Suppressor macrophage (primary cell): Measurements from ENCODE around the gene SOCS1.

Source experiments
- DNase-seq, 4 experiments: peaks; one replicate each; pipeline ENCODE4 v3.0.0-alpha.2; 2020 to 2022

Gene SOCS1

DNA sequence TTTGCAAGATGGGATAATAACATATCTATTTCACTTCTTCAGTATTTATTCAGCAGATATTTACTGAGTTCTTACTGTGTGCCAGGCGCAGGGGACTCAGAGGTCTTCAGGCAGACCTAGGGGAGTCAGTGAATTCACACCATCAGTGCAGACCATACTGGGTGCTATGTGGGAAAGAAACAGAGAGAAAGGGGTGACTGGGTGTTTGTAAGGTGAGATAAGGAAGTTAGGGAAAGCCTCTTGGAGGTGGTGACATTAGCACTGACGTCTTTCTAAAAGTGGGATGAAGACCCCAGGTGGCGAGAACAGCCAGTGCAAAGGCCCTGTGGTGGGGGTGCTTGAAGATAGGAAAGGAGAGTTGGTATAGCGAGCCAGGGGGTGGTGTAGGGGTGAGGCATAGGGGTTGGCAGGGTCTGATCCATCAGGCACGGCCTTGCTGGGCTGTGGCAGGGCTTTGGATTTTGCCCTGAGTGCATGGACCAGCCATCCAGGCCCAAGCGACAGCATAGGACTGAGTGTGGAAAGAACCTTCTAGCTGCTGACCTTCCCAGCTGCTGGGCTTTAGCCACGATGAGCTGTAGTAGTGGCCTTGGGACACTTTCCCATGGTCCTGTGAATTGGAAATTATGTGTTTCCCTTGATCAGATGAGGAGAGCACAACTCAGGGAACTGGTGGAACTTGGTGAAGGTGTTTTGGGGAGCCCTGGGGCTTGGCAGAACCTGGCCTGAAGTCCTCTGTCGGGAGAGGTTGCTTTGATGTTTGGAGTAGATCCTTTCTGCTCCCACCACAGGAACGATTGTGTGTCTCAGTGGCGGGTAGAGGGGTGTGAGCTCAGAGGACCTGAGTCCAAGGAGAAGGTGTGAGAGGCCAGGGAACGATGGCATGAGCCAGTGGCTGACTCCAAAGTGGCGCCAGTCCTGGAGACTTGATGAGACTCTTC is 3.9 kb upstream of the SOCS1 start:
- no peak for DNase-seq

DNA sequence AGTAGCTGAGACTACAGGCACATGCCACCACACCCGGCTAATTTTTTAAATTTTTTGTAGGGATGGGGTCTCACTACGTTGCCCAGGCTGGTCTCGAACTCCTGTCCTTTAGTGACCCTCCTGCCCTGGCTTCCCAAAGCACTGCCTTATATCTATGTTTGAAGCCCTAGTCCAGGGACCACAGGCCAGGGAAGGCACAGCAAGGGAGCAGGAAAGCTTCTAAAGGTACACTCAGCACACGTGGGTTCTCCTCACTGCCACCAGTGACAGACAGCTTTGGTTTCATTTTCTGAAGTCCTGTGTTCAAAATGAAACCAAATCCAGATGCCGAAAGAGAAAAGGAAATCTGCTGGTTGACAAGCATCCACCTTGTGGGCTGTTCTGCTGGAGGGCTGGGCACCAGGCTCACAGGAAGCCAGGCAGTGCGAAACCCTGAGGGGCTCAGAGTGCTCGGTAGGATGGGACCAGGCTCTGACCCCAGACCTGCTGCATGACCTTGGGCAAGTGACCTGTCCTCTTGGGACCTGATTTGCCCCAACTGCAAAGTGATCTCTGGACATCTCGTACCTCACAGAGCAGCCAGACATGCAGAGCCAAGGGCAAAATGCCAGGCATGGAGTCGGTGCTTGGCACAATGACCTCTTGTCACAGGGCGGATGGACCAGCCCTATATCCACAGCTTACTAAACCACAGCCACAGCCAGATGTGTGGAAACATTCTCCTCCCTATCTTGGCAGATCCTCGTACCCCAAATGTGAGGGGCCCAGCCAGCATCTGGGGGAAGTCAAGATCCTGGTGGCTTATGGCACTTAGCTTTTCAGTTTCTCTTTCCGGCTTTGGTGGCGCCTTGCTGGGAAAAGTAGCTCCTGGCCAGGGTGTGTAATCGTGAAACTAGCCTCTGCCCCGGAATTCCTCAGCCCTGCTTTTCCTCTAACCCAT is 2.8 kb upstream of the SOCS1 start:
- no peak for DNase-seq

DNA sequence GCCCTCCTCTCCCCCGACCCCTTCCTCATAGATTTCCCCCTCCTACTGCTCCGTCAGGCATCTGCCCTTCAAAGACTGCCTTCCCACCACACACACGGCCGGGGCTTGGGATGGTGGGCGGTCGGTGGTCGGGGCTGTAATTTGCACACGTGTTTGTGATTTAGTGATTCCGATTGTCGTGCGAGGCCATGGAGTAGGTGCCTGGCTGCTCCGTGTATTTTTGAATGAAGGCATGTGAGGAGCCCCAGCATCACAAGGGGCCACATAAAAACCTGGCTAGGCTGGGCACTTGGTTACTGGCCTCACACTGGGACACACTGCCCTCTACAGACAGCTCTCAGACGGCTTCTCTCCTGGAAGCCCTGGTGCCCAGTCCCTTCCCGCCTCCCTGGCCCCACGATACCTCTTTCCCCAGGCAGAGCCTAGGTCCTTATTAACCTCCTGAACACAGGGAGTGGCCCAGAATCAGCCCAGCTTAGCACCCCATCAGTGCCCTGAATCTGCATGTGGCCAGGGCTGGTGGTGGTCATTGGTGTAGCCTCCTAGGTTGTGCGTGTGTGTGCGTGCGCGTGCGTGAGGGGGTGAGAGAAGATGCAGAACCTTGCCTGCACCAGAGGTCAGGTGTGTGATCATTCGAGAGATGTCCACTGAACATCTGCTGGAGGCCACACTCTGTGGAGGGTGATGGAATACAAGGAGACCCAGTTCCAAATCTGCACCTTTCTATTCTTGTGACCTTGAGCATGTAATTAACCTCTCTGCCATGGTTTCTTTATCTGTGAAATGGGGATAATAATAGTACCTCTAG is 1.3 kb upstream of the SOCS1 start:
- DNase-seq: peak; percentile 79 to 88 (median 84)

DNA sequence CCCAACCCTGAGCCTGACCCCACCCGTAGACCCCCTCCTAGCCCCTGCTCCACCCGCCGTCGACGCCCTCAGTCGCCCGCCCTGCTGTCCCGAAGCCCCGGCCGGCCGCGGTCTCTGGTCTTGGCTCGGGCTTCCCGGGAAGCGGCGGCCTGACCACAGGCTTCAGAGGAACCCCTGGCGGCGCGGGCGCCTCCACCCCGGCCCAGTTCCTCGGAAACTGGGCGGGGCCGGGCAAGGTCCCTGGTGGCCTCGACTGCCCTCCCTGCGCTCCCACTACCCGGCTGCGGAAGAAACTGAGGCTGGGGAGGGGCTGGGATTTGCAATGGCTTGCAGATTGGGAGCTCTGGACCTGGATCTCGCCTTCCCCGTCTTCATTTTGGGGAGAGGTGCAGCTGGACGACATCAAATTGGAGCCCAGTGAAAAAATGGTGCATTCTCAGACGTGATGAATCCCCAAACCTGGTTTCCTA is 692 bp upstream of the SOCS1 start:
- peak; percentile 52 to 84 (median 68) for DNase-seq

DNA sequence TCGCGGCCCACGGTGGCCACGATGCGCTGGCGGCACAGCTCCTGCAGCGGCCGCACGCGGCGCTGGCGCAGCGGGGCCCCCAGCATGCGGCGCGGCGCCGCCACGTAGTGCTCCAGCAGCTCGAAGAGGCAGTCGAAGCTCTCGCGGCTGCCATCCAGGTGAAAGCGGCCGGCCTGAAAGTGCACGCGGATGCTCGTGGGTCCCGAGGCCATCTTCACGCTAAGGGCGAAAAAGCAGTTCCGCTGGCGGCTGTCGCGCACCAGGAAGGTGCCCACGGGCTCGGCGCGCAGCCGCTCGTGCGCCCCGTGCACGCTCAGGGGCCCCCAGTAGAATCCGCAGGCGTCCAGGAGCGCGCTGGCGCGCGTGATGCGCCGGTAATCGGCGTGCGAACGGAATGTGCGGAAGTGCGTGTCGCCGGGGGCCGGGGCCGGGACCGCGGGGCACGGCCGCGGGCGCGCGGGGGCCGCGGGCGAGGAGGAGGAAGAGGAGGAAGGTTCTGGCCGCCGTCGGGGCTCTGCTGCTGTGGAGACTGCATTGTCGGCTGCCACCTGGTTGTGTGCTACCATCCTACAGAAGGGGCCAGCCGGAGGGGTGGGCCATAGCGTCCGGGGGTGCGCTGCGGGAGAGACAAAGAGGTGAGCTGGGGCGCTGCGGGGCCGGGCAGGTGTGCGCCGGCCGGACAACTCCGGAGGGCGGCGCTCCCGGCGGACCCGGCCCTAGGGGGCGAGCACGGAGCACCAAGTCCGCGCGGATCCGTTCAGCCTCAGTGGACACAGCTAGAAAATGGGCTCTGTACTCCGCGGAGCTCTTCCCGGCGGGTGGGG is 879 bp downstream of the SOCS1 start:
- peak; percentile 28 to 69 (median 45) for DNase-seq

DNA sequence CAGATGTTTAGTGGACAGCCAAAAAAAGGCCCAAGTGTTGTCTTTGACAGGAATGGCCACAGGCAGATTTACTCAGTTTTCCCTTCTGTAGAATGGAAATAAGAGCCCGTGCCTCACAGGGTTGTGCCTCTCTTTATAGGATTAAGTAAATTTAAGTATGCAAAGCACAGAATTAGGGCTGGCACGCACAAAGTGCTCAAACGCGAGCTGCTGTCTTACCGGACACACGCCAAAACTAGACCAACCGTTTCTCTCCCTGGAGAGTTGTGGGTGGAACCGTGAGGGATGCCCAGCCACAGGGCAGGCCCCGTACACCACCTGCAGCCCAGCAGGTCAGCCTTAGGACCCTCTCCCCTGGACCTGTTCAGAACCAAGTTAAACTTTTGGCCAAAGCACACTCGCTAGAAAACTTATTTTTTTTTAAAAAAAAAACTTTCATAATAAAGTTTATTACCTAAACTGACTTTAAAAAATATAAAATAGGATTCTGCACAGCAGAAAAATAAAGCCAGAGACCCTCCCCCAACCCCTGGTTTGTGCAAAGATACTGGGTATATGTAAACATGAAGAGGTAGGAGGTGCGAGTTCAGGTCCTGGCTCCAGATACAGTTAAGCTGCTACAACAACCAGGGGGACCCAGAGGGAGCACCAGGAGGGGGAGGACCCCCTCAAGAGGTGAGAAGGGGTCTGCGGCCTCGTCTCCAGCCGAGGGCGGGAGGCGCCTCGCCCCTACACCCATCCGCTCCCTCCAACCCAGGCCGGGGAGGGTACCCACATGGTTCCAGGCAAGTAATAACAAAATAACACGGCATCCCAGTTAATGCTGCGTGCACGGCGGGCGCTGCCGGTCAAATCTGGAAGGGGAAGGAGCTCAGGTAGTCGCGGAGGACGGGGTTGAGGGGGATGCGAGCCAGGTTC is 1.8 kb downstream of the SOCS1 start:
- no peak for DNase-seq

DNA sequence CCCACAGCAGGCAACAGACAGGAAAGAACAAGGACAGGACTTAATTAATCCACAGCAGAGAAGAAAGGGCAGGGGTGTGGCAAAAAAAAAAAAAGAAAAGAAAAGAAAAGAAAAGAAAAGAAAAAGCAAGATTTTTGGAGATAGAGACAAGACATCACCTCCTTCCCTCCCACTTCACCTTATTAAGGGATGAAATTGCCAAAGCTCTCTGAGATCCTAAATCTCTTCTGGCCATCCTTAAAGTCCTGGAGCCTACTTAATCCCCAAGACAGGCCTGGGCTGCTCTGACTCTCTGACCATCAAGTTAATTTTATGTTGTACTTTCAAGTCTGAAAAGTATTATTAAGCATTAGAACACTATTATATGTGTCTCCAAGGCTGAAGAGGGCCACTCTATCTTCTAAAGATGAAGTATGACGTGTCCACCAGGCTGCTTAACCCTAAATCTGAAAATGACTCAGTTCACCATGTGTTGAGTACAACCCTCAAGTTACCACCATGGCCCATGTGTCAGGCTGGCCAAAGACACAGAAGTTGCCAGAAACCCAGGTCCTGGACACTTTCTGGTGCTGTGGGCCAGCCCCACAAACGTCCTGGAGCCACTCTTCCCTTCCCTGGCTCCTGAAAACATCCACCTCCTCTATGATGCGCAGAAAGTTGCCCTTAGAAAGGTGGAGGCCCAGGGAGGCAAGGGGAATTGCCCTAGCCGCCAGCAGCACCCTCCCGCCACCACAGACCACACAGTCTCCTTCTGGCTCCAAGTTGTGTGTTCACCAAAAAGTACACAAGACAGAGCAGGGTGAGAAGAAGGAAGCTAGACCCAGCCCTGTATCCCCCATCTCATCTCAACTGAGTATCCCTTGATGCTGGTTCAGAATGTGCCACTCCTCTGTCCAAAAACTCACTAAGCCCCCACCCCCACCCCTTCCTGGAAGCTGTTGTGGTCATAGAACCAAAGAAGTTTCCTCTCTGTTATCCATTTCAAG is 2.7 kb downstream of the SOCS1 start:
- DNase-seq: no peak

DNA sequence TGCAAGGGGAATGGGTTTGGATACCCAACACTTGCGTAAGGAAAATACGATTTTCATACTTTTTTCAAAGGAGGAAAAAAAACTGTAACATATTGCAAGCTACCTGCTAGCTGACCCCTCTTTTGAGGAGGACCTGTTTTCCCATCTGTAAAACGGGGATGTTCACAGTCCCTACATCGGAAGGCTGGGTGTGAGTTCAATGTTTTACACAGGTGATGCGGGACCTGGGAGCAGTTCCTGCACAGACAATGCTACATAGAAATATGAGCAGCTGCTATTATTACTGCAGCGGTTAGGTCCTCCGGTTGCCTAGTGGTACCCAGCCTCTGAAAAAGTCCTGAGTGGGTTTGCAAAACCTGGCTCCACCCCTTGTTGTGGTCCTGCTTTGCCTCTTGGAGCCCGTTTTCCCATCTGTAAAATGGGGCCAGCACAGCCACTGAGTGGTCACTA is 3.5 kb downstream of the SOCS1 start:
- no peak for DNase-seq

DNA sequence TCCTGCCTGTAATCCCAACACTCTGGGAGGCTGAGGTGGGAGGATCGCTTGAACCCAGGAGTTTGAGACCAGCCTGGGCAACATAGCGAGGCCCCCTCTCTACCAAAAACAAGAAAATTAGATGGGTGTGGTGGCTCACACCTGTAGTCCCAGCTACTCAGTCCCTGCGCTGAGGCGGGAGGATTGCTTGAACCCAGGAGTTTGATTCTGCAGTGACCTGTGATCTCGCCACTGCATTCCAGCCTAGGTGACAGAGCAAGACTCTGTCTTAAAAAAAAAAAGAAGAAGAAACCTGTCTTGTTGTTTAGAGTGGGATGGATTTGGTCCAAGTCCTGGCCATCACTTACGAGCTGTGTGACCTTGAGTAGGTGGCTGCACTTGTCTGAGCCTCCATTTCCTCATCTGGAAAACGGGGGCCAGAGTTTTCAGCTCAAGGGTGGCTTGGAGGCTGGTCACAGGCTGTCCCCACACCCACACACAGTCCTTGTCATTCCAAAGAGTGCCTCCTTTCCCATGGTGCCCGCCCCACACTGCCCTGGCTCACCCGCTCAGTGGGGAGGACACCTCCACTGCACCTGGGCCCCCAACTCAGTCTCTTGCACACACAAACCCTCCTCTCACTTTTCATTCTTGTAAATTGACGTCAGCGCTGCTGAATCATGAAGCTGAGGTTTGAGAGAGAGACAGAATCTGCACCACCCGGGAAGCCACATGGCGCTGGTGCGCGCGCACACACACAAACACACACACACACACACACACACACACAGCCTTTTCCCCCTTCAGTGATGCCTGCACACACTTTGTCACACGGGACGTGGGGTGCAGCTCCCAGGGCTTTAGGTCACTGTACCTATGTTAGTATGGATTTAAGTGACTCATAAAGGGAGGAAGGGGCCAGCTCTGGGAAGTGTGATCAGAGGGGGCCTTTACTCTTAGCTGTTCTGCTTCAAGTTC is 4.2 kb downstream of the SOCS1 start:
- DNase-seq: peak in 2 of 4 experiments; percentile 39 to 44

DNA sequence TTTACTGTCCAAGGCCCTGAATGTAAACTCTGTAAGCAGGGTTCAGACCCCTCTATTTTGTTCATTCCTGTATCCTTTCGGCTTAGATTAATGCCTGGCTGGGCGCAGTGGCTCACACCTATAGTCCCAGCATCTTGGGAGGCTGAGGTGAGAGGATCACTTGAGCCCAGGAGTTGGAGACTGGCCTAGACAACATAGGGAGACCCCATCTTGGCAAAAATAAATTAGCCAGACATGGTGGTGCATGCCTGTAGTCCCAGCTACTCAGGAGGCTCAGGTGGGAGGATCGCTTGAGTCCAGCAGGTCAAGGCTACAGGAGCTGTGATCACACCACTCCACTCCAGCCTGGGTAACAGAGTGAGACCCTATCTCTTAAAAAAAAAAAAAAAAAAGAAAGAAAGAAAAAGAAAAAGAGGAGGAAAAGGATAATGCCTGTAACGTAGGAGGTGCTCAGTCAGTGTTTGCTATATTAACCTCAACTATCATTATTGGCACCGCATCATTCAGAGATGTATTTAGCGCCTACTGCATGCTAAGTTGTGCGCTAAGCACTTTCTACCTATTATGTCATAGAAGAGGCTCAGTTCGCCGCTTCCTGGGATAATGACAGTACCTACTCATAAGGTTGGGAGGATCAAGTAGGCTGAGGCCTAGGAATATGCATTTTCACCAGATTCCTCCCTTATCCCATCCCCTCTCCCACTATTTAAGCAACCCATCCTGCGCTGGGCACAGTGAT is 5.0 kb downstream of the SOCS1 start:
- no peak for DNase-seq

DNA sequence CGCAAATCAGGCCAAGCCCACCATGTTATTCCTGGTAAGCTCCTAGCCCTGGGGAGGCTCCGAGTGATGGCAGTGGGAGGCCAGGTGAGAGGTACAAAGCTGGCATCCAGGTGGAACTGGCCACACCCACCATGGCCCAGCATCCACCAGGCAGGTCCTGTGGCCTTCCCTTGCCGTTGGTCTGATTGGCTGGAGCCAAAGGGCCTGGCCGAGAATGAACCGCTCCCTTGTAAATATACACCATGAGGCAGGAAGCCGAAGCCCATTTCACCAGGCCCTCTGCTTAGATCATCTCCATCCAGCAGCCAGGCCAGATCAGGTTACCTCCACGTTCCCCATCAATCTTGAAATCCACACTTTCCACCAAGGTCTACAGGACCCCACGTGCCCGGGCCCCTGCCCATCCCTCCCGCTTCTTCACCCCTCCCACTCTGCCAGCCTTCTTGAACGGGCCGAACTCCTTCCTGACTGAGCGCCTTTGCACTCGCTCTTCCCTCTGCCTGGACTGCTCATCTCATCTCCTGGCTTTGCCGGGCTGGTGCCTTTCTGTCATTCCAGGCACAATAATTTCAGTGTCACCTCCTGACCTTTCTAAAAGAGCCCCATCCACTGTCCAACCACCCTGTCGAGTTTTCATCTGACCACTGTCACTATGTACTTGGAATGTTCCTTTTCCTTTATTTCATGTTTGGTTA is 5.8 kb downstream of the SOCS1 start:
- DNase-seq: no peak

DNA sequence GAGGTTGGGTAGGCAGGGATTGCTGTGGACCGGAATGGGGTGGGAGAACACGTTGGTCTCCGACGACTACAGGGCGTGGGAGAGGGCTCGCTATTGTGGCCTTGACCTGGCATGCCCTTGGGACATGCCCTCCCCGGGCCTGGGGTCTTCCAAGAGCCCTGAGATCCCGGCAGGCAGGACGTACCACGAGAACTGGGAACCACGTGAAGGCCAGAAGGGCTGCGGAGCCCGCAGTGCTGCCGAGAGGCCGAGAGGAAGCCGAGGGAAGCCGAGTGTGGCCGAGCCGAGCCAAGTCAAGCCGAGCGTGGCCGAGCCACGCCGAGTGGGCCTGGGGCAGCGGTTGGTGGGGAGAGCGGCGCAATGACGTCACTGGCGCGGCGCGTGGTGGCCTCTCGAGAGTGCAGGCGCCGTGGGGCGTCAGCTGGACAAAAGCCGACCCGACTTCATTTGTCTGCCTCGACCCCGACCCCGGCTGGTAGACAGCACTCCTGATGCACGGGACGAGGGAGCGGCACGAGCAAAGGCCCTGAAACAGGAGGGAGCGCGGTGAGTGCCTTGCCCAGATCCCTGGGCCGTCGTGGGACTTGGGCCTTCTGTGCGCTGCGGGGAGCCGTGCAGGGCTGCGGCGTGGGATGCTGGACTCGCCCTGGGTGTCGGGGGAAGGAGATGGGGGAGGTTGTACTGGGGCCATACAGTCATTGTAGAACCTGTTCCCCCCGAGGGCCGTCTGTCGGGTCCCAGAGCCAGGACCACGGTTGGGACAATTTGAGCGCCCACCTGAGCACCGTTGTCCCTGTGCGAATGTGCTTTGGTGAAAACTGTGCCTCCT is 6.6 kb downstream of the SOCS1 start:
- no peak for DNase-seq

DNA sequence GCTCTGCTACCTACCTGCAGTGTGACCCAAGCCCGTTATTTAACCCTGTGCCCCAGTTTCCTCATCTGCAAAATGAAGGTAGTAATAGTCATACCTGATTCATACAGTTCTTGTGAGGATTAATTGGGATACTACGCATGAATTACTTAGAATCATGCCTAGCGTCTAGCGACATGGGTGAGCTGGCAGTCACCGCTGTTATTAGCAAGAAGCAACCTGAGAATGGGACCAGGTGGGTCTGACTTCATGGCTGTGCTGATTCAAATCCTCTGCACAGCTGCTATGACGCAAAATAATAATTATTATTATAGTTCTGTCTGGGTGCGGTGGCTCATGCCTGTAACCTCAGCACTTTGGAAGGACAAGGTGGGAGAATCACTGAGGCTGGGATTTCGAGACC is 7.9 kb downstream of the SOCS1 start:
- DNase-seq: no peak

DNA sequence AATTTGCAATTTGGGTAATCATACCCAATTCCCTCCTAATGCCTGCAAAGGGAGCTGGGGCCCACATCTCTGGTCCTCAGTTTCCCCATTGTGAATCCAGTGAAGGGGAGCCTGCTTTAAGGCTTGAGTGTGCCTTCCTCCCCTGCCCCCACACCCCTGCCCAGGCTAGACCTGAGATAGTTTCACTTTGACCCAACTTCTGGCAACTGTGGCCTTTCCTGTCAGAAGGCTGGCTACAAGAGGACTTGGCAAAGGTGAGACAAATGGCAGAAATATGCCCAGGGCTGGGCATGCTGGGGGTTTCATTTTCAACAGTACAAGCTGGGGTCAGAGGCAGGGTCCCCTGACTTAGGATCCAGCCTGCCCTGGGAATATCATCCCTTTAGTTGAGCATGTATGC is 10.0 kb downstream of the SOCS1 start:
- DNase-seq: no peak

DNA sequence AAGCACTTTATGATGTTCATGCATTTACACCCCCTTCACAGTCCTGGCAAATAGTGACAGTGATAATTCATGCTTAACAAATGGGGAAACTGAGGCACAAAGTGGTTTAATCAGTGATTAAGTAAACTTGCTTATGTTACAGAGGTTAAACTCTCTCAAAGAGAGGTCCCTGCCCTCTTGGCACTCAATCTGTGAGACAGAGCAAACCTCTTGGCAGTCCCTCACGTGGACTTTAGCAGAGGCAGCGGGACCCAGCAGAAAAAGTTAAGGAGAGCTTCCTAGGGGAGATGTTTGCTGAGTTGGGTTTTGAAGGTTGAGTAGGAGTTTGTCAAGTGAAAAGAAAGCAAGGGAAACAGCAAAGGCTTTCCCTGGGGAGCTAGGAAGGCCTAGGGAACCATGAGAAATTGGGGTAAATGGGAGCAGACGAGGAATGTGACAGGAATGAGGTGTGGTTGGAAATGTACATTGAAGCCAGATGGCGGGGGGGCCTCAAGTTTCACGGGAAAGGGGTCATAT is 10.7 kb downstream of the SOCS1 start:
- DNase-seq: no peak
